RWPE2 (cell line): ENCODE data around the gene STAM2.

ENCODE experiments used
- ATAC-seq: fragments of 200-7000 bp; cut with Tn5 transposase; 3 replicates; pipeline ENCODE4 v1.9.1; 2021; ENCODE audit warnings: low read depth
- DNase-seq: peaks from one replicate; pipeline ENCODE4 v3.0.0-alpha.2; 2020; ENCODE audit warnings: low spot score
- H3K27ac ChIP-seq: fragments of 450-650 bp; 2 replicates; pipeline ENCODE4 v1.5.1; 2017; ENCODE audit warnings: mild to moderate bottlenecking; ENCODE audit not compliant: poor library complexity, severe bottlenecking
- H3K27me3 ChIP-seq: fragments of 250-450 bp; sonication (Bioruptor Pico); 2 replicates; pipeline ENCODE4 v1.5.1; 2021; ENCODE audit warnings: mild to moderate bottlenecking, moderate library complexity; ENCODE audit not compliant: insufficient read depth, poor library complexity, severe bottlenecking
- H3K36me3 ChIP-seq: fragments of 250-450 bp; sonication (Bioruptor Pico); 2 replicates; pipeline ENCODE4 v1.5.1; 2020; ENCODE audit warnings: low read depth, mild to moderate bottlenecking, moderate library complexity
- H3K4me1 ChIP-seq: fragments of 250-450 bp; sonication (Bioruptor Pico); 2 replicates; pipeline ENCODE4 v1.5.1; 2021; ENCODE audit warnings: mild to moderate bottlenecking, moderate library complexity; ENCODE audit not compliant: insufficient read depth, poor library complexity, severe bottlenecking
- H3K4me3 ChIP-seq: fragments of 250-450 bp; sonication (Bioruptor Pico); 2 replicates; pipeline ENCODE4 v1.5.1; 2021; ENCODE audit warnings: mild to moderate bottlenecking, moderate library complexity; ENCODE audit not compliant: severe bottlenecking
- H3K9me3 ChIP-seq: fragments of 250-450 bp; sonication (Bioruptor Pico); 2 replicates; pipeline ENCODE4 v1.5.1; 2021; ENCODE audit warnings: mild to moderate bottlenecking, moderate library complexity; ENCODE audit not compliant: severe bottlenecking
- TF ChIP-seq, protein P1 (sequence below): fragments of 450-650 bp; IDR thresholded peaks from one replicate; pipeline ENCODE4 v1.5.1; 2017; ENCODE audit warnings: mild to moderate bottlenecking, moderate library complexity; ENCODE audit not compliant: poor library complexity, severe bottlenecking

Gene STAM2

DNA sequence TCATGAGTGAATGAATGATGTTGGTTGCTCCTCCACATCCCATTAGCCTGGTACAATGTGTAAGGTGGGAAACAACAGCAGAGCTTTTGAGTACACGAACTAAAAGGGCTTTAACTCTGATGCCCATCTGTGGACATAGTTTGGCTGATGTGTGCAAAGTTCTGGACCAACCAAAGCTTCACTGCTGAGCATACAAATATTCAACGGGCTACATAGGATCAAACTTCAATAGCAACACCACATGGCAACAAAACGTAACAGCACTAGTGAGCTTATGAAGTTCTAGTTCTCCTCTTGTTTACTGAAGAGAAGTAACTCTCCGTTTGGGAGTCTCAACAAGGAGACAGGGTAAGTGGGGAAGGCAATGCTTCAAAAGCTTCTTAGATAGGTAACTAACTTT is 20.4 kb downstream of the STAM2 start:
- TF ChIP-seq, protein P1, sequence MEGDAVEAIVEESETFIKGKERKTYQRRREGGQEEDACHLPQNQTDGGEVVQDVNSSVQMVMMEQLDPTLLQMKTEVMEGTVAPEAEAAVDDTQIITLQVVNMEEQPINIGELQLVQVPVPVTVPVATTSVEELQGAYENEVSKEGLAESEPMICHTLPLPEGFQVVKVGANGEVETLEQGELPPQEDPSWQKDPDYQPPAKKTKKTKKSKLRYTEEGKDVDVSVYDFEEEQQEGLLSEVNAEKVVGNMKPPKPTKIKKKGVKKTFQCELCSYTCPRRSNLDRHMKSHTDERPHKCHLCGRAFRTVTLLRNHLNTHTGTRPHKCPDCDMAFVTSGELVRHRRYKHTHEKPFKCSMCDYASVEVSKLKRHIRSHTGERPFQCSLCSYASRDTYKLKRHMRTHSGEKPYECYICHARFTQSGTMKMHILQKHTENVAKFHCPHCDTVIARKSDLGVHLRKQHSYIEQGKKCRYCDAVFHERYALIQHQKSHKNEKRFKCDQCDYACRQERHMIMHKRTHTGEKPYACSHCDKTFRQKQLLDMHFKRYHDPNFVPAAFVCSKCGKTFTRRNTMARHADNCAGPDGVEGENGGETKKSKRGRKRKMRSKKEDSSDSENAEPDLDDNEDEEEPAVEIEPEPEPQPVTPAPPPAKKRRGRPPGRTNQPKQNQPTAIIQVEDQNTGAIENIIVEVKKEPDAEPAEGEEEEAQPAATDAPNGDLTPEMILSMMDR: no peak
- H3K36me3 ChIP-seq: no peaks in the 10 kb centered on the region
- H3K4me1 ChIP-seq: no peaks in the 10 kb centered on the region
- no peak overlapping the region for H3K27ac ChIP-seq
- H3K4me3 ChIP-seq: no peak overlapping the region
- no peak for DNase-seq
- ATAC-seq: no peak
- no peaks in the 10 kb centered on the region for H3K27me3 ChIP-seq
- no peaks in the 10 kb centered on the region for H3K9me3 ChIP-seq

DNA sequence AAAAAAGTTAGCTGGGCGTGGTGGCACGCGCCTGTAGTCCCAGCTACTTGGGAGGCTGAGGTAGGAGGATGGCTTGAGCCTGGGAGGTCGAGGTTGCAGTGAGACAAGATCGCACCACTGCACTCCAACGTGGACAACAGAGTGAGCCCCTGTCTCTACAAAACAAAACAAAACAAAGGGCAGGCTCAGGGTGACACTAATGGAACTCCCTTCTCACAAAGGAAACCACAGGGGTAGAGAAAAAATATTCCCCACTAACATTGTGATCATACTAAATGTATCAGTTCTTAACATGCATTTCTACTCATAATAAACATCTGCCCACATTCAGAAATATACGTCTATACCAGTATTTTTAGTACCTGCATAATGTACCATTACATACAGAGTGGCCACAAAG is 21.1 kb downstream of the STAM2 start:
- H3K9me3 ChIP-seq: no peaks in the 10 kb centered on the region
- no peaks in the 10 kb centered on the region for H3K27me3 ChIP-seq
- no peaks in the 10 kb centered on the region for H3K36me3 ChIP-seq
- no peak overlapping the region for H3K4me3 ChIP-seq
- DNase-seq: no peak
- no peaks in the 10 kb centered on the region for H3K4me1 ChIP-seq
- no peak for ATAC-seq
- H3K27ac ChIP-seq: no peak overlapping the region
- TF ChIP-seq, protein P1: no peak

DNA sequence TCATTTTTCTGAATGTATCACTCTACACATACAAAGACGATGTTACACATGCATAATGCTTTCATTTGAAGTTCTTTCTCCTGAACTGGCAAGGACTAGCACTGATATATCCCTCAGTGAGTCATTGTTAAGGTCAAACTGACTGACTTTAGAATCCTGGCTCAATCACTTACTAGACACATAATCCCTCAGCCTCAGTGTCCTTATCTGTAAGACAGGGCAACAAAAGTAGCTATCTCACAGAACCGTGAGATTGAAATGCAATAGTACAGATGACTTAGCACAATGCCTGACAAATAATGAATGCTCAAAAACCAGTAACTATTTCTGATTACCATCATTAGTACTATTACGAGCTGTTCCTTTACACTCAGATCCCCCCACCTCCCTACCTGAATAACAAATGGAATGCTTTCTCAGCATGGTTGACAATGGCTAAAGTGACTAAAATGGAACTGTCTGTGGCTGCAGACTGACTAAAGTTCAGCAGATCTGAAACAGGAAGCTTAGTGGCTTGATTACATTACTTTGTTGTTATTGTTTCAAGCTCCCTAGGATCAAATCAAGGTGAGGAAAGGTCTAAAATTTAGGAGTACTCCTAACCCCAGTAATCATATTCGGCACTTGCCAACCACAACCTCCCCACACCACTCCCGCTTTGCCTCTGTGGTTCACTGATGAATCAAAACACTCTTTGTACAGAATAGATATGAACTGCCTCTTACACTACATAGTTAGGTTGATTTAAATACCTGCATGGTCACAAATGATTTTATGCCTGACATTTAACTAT is 40.9 kb downstream of the STAM2 start:
- DNase-seq: no peak
- no peaks in the 10 kb centered on the region for H3K4me1 ChIP-seq
- no peaks in the 10 kb centered on the region for H3K9me3 ChIP-seq
- TF ChIP-seq, protein P1: no peak
- no peak overlapping the region for H3K27ac ChIP-seq
- H3K27me3 ChIP-seq: no peaks in the 10 kb centered on the region
- no peak overlapping the region for H3K4me3 ChIP-seq
- H3K36me3 ChIP-seq: peaks cover 4% of the 10 kb centered on the region
- ATAC-seq: no peak

DNA sequence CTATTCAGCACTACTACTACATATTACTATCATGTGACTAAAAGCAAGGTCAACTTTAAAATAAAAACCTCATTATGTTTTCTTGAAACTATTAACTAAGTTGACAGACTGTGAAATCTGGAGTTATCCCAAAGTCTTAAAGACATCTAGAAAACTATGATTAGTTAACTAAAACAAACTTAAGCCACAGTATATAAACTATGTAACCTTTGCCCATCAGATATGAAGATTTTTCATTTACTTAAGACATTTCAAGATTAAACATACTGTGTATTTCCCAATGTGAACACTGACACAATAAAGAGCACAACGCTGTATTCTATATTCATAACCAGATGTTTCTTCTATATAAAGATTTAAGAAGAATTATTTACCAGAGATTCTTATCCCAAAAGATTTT is 43.3 kb downstream of the STAM2 start:
- no peaks in the 10 kb centered on the region for H3K9me3 ChIP-seq
- peaks cover 5% of the 10 kb centered on the region for H3K36me3 ChIP-seq
- no peak overlapping the region for H3K4me3 ChIP-seq
- DNase-seq: no peak
- H3K4me1 ChIP-seq: no peaks in the 10 kb centered on the region
- no peak overlapping the region for H3K27ac ChIP-seq
- TF ChIP-seq, protein P1: no peak
- no peaks in the 10 kb centered on the region for H3K27me3 ChIP-seq
- no peak for ATAC-seq

DNA sequence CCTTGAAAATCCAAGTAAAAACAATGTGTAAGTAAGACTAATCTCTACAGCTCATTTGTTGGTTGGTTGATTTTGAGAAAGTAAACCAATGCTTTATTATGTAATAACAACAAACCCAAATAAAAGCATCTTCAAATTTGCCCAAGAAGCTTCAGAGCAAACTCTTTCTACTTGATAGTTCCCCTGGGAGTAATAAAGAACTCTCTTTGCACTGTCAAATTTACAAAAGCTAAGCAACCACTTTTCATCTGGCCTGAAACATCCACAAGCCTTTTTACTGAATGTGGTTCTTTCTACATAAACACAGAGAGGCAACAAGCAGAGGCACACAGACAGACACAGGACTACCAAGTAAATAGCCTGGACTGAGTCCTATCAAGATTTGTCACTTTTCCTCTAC is 47.9 kb downstream of the STAM2 start:
- Histone ChIP-seq H3K4me3 (no peak overlapping the region), H3K4me1 (no peaks in the 10 kb centered on the region), H3K9me3 (no peaks in the 10 kb centered on the region), H3K36me3 (peaks cover 14% of the 10 kb centered on the region), H3K27ac (no peak overlapping the region), H3K27me3 (no peaks in the 10 kb centered on the region)
- ATAC-seq (no peak), DNase-seq (no peak)
- TF ChIP-seq, protein P1: no peak
